Measurements from ENCODE around the gene TOPORS.

TOPORS gene

GRCh38 chr9:32490601-32491000, 61.8 kb downstream of the TOPORS start:
- H3K4me3 ChIP-seq (replicated peaks; ENCODE audit: low read depth, low read length), result no peak overlapping the region
- no peak for TF ChIP-seq CTCF (IDR thresholded peaks at IDR 0.05; ENCODE audit: low read length, missing control alignments)
- DNase-seq (ENCODE audit: low read depth), result no peak

Measured in fibroblast of pulmonary artery (primary cell).